NCI-H510A treated with DMSO at 0.1 percent for 48 hours (cell line): ENCODE measurements around the gene GCSAML.
"Not testable (repeated sequence)": the region's sequence is repeated elsewhere in the genome, so short reads cannot be mapped to it uniquely, and the experiment has no call there.

ENCODE experiments used
- DNase-seq: peaks from one replicate; lab custom pipeline; 2025; lab: John Stamatoyannopoulos, UW

Gene GCSAML

GRCh38 chr1:247548769-247549182 is at the start of gene GCSAML:
Gene GCSAML, plus strand, starts transcription at chr1:247549134. Its CDS starts 58 bp downstream, at chr1:247549192.
- DNase-seq: no peak

GRCh38 chr1:247500865-247501264 is 48.1 kb upstream of the GCSAML start:
- DNase-seq: no peak

GRCh38 chr1:247506831-247507230 is 42.1 kb upstream of the GCSAML start:
- no peak for DNase-seq

GRCh38 chr1:247517795-247518612 is 30.9 kb upstream of the GCSAML start:
- DNase-seq: no peak

GRCh38 chr1:247518613-247518891 is 30.4 kb upstream of the GCSAML start:
- DNase-seq: no peak

- DNase-seq: not testable (repeated sequence)
Observed at GRCh38 chr1:247521886-247522285, 27.0 kb upstream of the GCSAML start.

GRCh38 chr1:247528812-247529474 is 20.0 kb upstream of the GCSAML start:
- DNase-seq: no peak

- no peak for DNase-seq
Observed at GRCh38 chr1:247529771-247530355, 19.1 kb upstream of the GCSAML start.

- DNase-seq: no peak
Observed at GRCh38 chr1:247530785-247531184, 18.1 kb upstream of the GCSAML start.

GRCh38 chr1:247531937-247532336 is 17.0 kb upstream of the GCSAML start:
- no peak for DNase-seq

GRCh38 chr1:247535402-247535801 is 13.5 kb upstream of the GCSAML start:
- no peak for DNase-seq

GRCh38 chr1:247536340-247536739 is 12.6 kb upstream of the GCSAML start, which contains the start of gene OR2C3:
Gene OR2C3, minus strand, starts transcription at chr1:247536440. Its CDS starts 3,929 bp downstream, at chr1:247532511.
- DNase-seq: no peak

- no peak for DNase-seq
Observed at GRCh38 chr1:247538561-247538960, 10.4 kb upstream of the GCSAML start.

- no peak for DNase-seq
Observed at GRCh38 chr1:247539215-247539614, 9.7 kb upstream of the GCSAML start.

GRCh38 chr1:247540581-247540980 is 8.4 kb upstream of the GCSAML start:
- no peak for DNase-seq

GRCh38 chr1:247542811-247543210 is 6.1 kb upstream of the GCSAML start:
- no peak for DNase-seq

GRCh38 chr1:247548092-247548491 is 842 bp upstream of the GCSAML start:
- no peak for DNase-seq

GRCh38 chr1:247551721-247552120 is 2.8 kb downstream of the GCSAML start:
- no peak for DNase-seq

GRCh38 chr1:247552231-247552630 is 3.3 kb downstream of the GCSAML start:
- DNase-seq: no peak

GRCh38 chr1:247557926-247558674 is 9.2 kb downstream of the GCSAML start:
- DNase-seq: no peak

GRCh38 chr1:247561711-247562110 is 12.8 kb downstream of the GCSAML start:
- no peak for DNase-seq

- no peak for DNase-seq
Observed at GRCh38 chr1:247562198-247562597, 13.3 kb downstream of the GCSAML start.
